PC-3 (cell line): ENCODE measurements around the gene MRGPRD. TPM values are rescaled to one million over a fixed set of nuclear protein-coding genes. Genes with fewer than 3 reads are reported as not detected.

Source experiments
- ATAC-seq: fragments of 200-7000 bp; cut with Tn5 transposase; 2 replicates; pipeline ENCODE4 v1.9.1; 2020; ENCODE audit warnings: mild to moderate bottlenecking, moderate library complexity
- BruUV-seq: library from RNA; stranded (reverse); fragments of 400-500 nt; replicated peaks from 2 replicates; lab custom pipeline; 2021; lab: Mats Ljungman, UMichigan
- CTCF ChIA-PET: fragments of 300-600 bp; sonication (Branson Sonifier 250); formaldehyde crosslinking; loops from one replicate; lab custom pipeline; 2022; ENCODE audit warnings: antibody characterized with exemption; lab: Charles Lee
- POLR2A ChIA-PET: fragments of 300-600 bp; sonication (Branson Sonifier 250); formaldehyde crosslinking; loops from one replicate; lab custom pipeline; 2022; ENCODE audit warnings: antibody characterized with exemption; ENCODE audit not compliant: unreplicated experiment; lab: Charles Lee
- DNase-seq: peaks from one replicate; pipeline ENCODE4 v3.0.0-alpha.2; 2015
- H2AFZ ChIP-seq: fragments of 300-600 bp; sonication (generic); 2 replicates; pipeline ENCODE4 v1.6.0; 2016; ENCODE audit warnings: antibody characterized with exemption, low read length
- H3F3A ChIP-seq: fragments of 300-600 bp; sonication (generic); one replicate; pipeline ENCODE4 v1.6.0; 2017; ENCODE audit warnings: antibody characterized with exemption, low read length, control low read depth, mild to moderate bottlenecking; ENCODE audit not compliant: unreplicated experiment
- H3K27ac ChIP-seq: fragments of 300-600 bp; sonication (generic); 2 replicates; pipeline ENCODE4 v1.5.1; 2016; ENCODE audit warnings: mild to moderate bottlenecking, low read length
- H3K27me3 ChIP-seq: fragments of 300-600 bp; sonication (generic); 2 replicates; pipeline ENCODE4 v1.6.1; 2016; ENCODE audit warnings: low read length, mixed read lengths
- H3K36me3 ChIP-seq: fragments of 300-600 bp; sonication (generic); 2 replicates; pipeline ENCODE4 v1.6.1; 2016; ENCODE audit warnings: low read depth, mixed run types, low read length, mixed read lengths
- H3K4me1 ChIP-seq: fragments of 300-600 bp; sonication (generic); 2 replicates; pipeline ENCODE4 v1.5.1; 2016; ENCODE audit warnings: low read length; ENCODE audit not compliant: insufficient read depth
- H3K4me2 ChIP-seq: fragments of 300-600 bp; sonication (generic); 2 replicates; pipeline ENCODE4 v1.6.0; 2016; ENCODE audit warnings: low read length
- H3K4me3 ChIP-seq: fragments of 300-600 bp; sonication (generic); 2 replicates; pipeline ENCODE4 v1.5.1; 2016; ENCODE audit warnings: mild to moderate bottlenecking, low read length, mixed read lengths
- H3K79me2 ChIP-seq: fragments of 300-600 bp; sonication (generic); 2 replicates; pipeline ENCODE4 v1.6.1; 2017; ENCODE audit warnings: low read length, mixed read lengths
- H3K9ac ChIP-seq: fragments of 300-600 bp; sonication (generic); 2 replicates; pipeline ENCODE4 v1.6.0; 2016; ENCODE audit warnings: mild to moderate bottlenecking, low read length
- H3K9me2 ChIP-seq: fragments of 300-600 bp; sonication (generic); replicated peaks from 2 replicates; pipeline ENCODE4 v1.6.1; 2016; ENCODE audit warnings: mixed run types, low read length, mixed read lengths
- H3K9me3 ChIP-seq: fragments of 300-600 bp; sonication (generic); 2 replicates; pipeline ENCODE4 v1.6.1; 2016; ENCODE audit warnings: low read length, mixed read lengths
- H4K20me1 ChIP-seq: fragments of 300-600 bp; sonication (generic); 2 replicates; pipeline ENCODE4 v1.6.1; 2016; ENCODE audit warnings: low read length, mixed read lengths
- CTCF ChIP-seq: fragments of 300-600 bp; sonication (generic); conservative IDR thresholded peaks from 2 replicates; pipeline ENCODE4 v1.5.1; 2017; ENCODE audit warnings: antibody characterized with exemption, low read depth, mild to moderate bottlenecking, low read length
- EZH2 ChIP-seq: fragments of 300-600 bp; sonication (generic); IDR thresholded peaks from one replicate; pipeline ENCODE4 v1.6.1; 2017; ENCODE audit warnings: antibody characterized with exemption, mild to moderate bottlenecking, low read length; ENCODE audit not compliant: unreplicated experiment
- EZH2phosphoT487 ChIP-seq: fragments of 300-600 bp; sonication (generic); IDR thresholded peaks from 2 replicates; pipeline ENCODE4 v1.6.1; 2018; ENCODE audit warnings: mild to moderate bottlenecking, antibody characterized with exemption, low read length, borderline replicate concordance
- intact Hi-C: fragments of 100-400 bp; cut with micrococcal nuclease; formaldehyde crosslinking; loops from 2 replicates; pipeline ENCODE4 v1.9.0; 2023
- total RNA-seq: library from RNA; depleted of rRNA; stranded (reverse); fragments of >200 nt; gene quantifications from 2 replicates; pipeline ENCODE4 v1.2.3, GENCODE V29; 2014

MRGPRD gene
- total RNA-seq, 1 experiment from 2014 or later, result not detected

GRCh38 chr11:69009441-69010211 lies 28.8 kb upstream of the MRGPRD start:
- CTCF ChIA-PET, result no interaction called here
- intact Hi-C loops, result loop anchor here (2.0 kb wide), 1 partner anchor 39 kb away; the partner anchor contains the start of gene TPCN2
- POLR2A ChIA-PET, result no interaction called here

GRCh38 chr11:69008737-69009440 lies 28.1 kb upstream of the MRGPRD start:
- Histone ChIP-seq H3K27me3 (no peaks in the 10 kb centered on the region), H2AFZ (peak overlapping the region; percentile 54), H4K20me1 (no peaks in the 10 kb centered on the region), H3K79me2 (no peaks in the 10 kb centered on the region), H3K27ac (peak overlapping the region; percentile 50), H3K4me3 (no peak overlapping the region), H3K4me1 (peaks cover 29% of the 10 kb centered on the region), H3K9me3 (no peaks in the 10 kb centered on the region), H3K9ac (peak overlapping the region; percentile 21), H3F3A (no peaks in the 10 kb centered on the region), H3K9me2 (no peaks in the 10 kb centered on the region), H3K4me2 (peak overlapping the region; percentile 65), H3K36me3 (no peaks in the 10 kb centered on the region)
- BruUV-seq, result no TSS peak
- ChIA-PET POLR2A (no interaction called here), CTCF (interaction anchor here (0.6 to 0.8 kb wide), 2 partner anchors 35 to 40 kb away, joined by 3 read pairs; partner anchors contain the start of gene TPCN2)
- TF ChIP-seq EZH2 (no peak), EZH2phosphoT487 (no peak), CTCF (no peak)
- intact Hi-C loops, result loop anchor here (2.0 kb wide), 1 partner anchor 40 kb away; the partner anchor contains the start of gene TPCN2
- DNase-seq, result peak; percentile 95
- ATAC-seq, result peak; percentile 97

More at GRCh38 chr11:69009441-69010211, 28.8 kb upstream of the MRGPRD start:
- Histone ChIP-seq H3K9ac (peak overlapping the region; percentile 21; the same call in 1 of the 2 replicates), H3K4me1 (peaks cover 29% of the 10 kb centered on the region), H3K27ac (peak overlapping the region; percentile 50), H3K4me3 (no peak overlapping the region), H4K20me1 (no peaks in the 10 kb centered on the region), H2AFZ (no peak overlapping the region), H3K36me3 (no peaks in the 10 kb centered on the region), H3F3A (no peaks in the 10 kb centered on the region), H3K27me3 (no peaks in the 10 kb centered on the region), H3K9me2 (no peaks in the 10 kb centered on the region), H3K79me2 (no peaks in the 10 kb centered on the region), H3K9me3 (no peaks in the 10 kb centered on the region), H3K4me2 (peak overlapping the region; percentile 65)
- ATAC-seq, result no peak
- DNase-seq, result no peak
- BruUV-seq, result no TSS peak
- no peak for TF ChIP-seq CTCF
- no peak for TF ChIP-seq EZH2
- no peak for TF ChIP-seq EZH2phosphoT487
